ENCODE data around the gene CHM. TPM values are rescaled to one million over a fixed set of nuclear protein-coding genes. Genes with fewer than 3 reads are reported as not detected.
"Not testable (repeated sequence)": the region's sequence is repeated elsewhere in the genome, so short reads cannot be mapped to it uniquely, and the experiment has no call there.

CHM gene
- total RNA-seq, 1 experiment from 2014 or later: 28.9 TPM

DNA sequence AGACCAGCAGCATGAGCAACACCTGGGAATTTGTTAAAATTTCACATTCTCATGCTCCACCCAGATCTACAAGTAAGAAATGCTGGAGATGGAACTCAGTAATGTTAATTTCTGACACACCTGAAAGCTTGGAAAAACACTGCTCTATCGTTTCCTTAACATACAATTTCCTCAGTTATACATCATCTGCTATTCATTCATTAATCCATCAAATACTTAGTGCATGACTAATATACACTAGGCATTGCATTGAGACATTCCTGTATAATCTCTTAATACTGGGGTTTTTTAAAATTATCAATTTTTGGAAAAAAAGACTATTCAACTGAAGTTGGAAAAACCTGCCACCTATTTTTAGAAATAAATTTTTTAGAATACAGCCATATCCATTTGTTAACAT is 106.1 kb downstream of the CHM start:
- ChIA-PET CTCF (no interaction called here), POLR2A (no interaction called here)
- intact Hi-C loops (cut with micrococcal nuclease; ENCODE audit: unreplicated experiment): no loop called here
- Histone ChIP-seq H3K27ac (ENCODE audit: low read length) (no peak overlapping the region), H3K36me3 (ENCODE audit: control insufficient read depth, insufficient read depth, low read length) (no peaks in the 10 kb centered on the region), H3K27me3 (ENCODE audit: control insufficient read depth, insufficient read depth, low read length) (no peaks in the 10 kb centered on the region), H3K4me3 (ENCODE audit: low read depth in 2 of 2, low read length in 2 of 2) (no peak overlapping the region), H3K9me3 (ENCODE audit: control insufficient read depth, insufficient read depth, low read depth, low read length) (no peaks in the 10 kb centered on the region), H3K4me1 (ENCODE audit: control insufficient read depth, insufficient read depth, low read length) (no peaks in the 10 kb centered on the region)
- BruUV-seq (replicated peaks): no TSS peak
- TF ChIP-seq SIN3A (IDR thresholded peaks at IDR 0.05; ENCODE audit: borderline replicate concordance, insufficient read depth, low read depth, low read length): no peak
- TF ChIP-seq, protein P1, sequence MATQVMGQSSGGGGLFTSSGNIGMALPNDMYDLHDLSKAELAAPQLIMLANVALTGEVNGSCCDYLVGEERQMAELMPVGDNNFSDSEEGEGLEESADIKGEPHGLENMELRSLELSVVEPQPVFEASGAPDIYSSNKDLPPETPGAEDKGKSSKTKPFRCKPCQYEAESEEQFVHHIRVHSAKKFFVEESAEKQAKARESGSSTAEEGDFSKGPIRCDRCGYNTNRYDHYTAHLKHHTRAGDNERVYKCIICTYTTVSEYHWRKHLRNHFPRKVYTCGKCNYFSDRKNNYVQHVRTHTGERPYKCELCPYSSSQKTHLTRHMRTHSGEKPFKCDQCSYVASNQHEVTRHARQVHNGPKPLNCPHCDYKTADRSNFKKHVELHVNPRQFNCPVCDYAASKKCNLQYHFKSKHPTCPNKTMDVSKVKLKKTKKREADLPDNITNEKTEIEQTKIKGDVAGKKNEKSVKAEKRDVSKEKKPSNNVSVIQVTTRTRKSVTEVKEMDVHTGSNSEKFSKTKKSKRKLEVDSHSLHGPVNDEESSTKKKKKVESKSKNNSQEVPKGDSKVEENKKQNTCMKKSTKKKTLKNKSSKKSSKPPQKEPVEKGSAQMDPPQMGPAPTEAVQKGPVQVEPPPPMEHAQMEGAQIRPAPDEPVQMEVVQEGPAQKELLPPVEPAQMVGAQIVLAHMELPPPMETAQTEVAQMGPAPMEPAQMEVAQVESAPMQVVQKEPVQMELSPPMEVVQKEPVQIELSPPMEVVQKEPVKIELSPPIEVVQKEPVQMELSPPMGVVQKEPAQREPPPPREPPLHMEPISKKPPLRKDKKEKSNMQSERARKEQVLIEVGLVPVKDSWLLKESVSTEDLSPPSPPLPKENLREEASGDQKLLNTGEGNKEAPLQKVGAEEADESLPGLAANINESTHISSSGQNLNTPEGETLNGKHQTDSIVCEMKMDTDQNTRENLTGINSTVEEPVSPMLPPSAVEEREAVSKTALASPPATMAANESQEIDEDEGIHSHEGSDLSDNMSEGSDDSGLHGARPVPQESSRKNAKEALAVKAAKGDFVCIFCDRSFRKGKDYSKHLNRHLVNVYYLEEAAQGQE (IDR thresholded peaks at IDR 0.05; ENCODE audit: insufficient read depth in 1 of 2, low read depth in 2 of 2, low read length in 1 of 2): no peak
- TF ChIP-seq POLR2AphosphoS5 (IDR thresholded peaks at IDR 0.05; ENCODE audit: low read depth, low read length): no peak
- TF ChIP-seq TCF7L2 (IDR thresholded peaks at IDR 0.05; ENCODE audit: low read depth, low read length): no peak
- TF ChIP-seq, protein P2, sequence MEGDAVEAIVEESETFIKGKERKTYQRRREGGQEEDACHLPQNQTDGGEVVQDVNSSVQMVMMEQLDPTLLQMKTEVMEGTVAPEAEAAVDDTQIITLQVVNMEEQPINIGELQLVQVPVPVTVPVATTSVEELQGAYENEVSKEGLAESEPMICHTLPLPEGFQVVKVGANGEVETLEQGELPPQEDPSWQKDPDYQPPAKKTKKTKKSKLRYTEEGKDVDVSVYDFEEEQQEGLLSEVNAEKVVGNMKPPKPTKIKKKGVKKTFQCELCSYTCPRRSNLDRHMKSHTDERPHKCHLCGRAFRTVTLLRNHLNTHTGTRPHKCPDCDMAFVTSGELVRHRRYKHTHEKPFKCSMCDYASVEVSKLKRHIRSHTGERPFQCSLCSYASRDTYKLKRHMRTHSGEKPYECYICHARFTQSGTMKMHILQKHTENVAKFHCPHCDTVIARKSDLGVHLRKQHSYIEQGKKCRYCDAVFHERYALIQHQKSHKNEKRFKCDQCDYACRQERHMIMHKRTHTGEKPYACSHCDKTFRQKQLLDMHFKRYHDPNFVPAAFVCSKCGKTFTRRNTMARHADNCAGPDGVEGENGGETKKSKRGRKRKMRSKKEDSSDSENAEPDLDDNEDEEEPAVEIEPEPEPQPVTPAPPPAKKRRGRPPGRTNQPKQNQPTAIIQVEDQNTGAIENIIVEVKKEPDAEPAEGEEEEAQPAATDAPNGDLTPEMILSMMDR (IDR thresholded peaks at IDR 0.05): no peak
- ATAC-seq: no peak
- in situ Hi-C loops (cut with HindIII; ENCODE audit: low pct_unique_long_range_greater_than_20kb, low sequenced_read_pairs): no loop called here
- no peak for DNase-seq (ENCODE audit: low read depth, low spot score)

DNA sequence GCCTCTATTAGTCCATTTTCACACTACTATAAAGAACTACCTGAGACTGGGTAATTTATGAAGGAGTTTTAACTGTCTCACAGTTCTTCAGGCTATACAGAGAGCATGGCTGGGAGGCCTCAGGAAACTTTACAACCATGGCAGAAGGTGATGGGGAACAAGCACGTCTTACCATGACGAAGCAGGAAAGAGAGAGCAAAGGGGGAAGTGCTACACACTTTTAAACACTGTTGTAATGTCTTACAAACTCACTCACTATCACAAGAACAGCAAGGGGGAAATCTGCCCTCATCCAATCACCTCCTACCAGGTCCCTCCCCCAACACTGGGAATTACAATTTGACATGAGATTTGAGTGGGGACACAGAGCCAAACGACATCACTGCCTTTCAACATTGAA is 107.4 kb downstream of the CHM start:
- ATAC-seq; H3K27ac ChIP-seq (ENCODE audit: low read length); POLR2A ChIA-PET; BruUV-seq (replicated peaks); H3K9me3 ChIP-seq (ENCODE audit: control insufficient read depth, insufficient read depth, low read depth, low read length); H3K36me3 ChIP-seq (ENCODE audit: control insufficient read depth, insufficient read depth, low read length); H3K27me3 ChIP-seq (ENCODE audit: control insufficient read depth, insufficient read depth, low read length); CTCF ChIA-PET; DNase-seq (ENCODE audit: low read depth, low spot score); H3K4me3 ChIP-seq (ENCODE audit: low read depth in 2 of 2, low read length in 2 of 2); intact Hi-C loops (cut with micrococcal nuclease; ENCODE audit: unreplicated experiment); H3K4me1 ChIP-seq (ENCODE audit: control insufficient read depth, insufficient read depth, low read length); in situ Hi-C loops (cut with HindIII; ENCODE audit: low pct_unique_long_range_greater_than_20kb, low sequenced_read_pairs): not testable (repeated sequence)

DNA sequence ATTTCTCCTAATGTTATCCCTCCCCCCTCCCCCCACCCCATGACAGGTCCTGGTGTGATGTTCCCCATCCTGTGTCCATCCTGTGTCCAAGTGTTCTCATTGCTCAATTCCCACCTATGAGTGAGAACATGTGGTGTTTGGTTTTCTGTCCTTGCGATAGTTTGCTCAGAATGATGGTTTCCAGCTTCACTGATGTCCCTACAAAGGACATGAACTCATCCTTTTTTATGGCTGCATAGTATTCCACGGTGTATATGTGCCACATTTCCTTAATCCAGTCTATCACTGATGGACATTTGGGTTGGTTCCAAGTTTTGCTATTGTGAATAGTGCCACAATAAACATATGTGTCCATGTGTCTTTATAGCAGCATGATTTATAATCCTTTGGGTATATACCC is 113.0 kb downstream of the CHM start:
- H3K27ac ChIP-seq (ENCODE audit: low read length); ATAC-seq; H3K9me3 ChIP-seq (ENCODE audit: control insufficient read depth, insufficient read depth, low read depth, low read length); intact Hi-C loops (cut with micrococcal nuclease; ENCODE audit: unreplicated experiment); in situ Hi-C loops (cut with HindIII; ENCODE audit: low pct_unique_long_range_greater_than_20kb, low sequenced_read_pairs); CTCF ChIA-PET; BruUV-seq (replicated peaks); H3K4me3 ChIP-seq (ENCODE audit: low read depth in 2 of 2, low read length in 2 of 2); H3K36me3 ChIP-seq (ENCODE audit: control insufficient read depth, insufficient read depth, low read length); H3K4me1 ChIP-seq (ENCODE audit: control insufficient read depth, insufficient read depth, low read length); POLR2A ChIA-PET; H3K27me3 ChIP-seq (ENCODE audit: control insufficient read depth, insufficient read depth, low read length); DNase-seq (ENCODE audit: low read depth, low spot score): not testable (repeated sequence)

Measured in Panc1 (cell line).